ENCODE measurements around the gene EMC1. TPM values are rescaled to one million over a fixed set of nuclear protein-coding genes. Genes with fewer than 3 reads are reported as not detected.

EMC1 gene
- polyA plus RNA-seq, 3 donors, result 14.7 to 27.1 (median 18.5) TPM

DNA sequence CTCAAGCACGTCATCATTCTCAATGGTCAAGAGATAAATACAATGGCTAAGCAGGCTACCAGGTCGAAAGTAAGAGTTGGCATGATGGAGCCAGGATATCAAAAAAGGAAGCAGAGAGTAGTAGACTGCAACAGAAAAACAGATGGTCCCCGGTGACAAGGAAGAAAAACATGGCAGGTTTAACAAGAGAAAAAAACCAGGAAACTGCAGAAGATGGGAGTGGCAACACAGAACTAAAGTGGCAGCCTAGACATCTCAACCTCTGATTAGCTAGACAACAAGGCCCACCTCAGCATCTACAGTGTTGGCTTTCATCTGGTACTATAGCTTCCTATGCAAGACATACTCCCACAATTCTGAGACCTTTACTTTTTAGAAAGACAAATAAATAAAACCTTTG lies 44.4 kb downstream of the EMC1 start:
- no peak overlapping the region for H3K4me3 ChIP-seq (replicated peaks in 1 of 3; ENCODE audit: low read depth in 2 of 3, low read length in 3 of 3)
- 29% methylated on average over 3 of the region's 3 CpGs for WGBS (ENCODE audit: insufficient coverage)

DNA sequence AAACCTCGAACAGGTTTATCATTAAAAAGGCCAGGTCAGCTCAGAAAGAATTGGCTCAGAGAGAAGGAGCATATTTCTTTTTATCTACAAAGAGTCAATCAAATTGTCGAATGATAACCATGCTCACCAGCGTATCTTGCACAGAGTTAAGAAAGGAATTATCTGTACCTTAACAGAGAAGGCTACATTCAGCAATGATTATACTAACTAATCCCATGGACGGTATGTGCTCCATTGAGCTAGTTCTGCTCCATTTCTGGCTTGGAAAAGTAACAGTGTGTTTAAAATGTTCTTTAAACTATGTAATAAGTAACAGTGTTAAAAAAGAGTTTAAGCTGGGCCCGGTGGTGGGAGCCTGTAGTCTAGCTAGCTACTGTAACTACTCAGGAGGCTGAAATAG lies 45.5 kb downstream of the EMC1 start:
- intact Hi-C loops (cut with micrococcal nuclease), result loop anchor here in 1 of 2 donors (5.0 to 10.0 kb wide), 2 partner anchors 106 to 301 kb away; partner anchors contain the start of genes AKR7A2, ALDH4A1 and SLC66A1
- TF ChIP-seq, protein P1, sequence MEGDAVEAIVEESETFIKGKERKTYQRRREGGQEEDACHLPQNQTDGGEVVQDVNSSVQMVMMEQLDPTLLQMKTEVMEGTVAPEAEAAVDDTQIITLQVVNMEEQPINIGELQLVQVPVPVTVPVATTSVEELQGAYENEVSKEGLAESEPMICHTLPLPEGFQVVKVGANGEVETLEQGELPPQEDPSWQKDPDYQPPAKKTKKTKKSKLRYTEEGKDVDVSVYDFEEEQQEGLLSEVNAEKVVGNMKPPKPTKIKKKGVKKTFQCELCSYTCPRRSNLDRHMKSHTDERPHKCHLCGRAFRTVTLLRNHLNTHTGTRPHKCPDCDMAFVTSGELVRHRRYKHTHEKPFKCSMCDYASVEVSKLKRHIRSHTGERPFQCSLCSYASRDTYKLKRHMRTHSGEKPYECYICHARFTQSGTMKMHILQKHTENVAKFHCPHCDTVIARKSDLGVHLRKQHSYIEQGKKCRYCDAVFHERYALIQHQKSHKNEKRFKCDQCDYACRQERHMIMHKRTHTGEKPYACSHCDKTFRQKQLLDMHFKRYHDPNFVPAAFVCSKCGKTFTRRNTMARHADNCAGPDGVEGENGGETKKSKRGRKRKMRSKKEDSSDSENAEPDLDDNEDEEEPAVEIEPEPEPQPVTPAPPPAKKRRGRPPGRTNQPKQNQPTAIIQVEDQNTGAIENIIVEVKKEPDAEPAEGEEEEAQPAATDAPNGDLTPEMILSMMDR (IDR thresholded peaks at IDR 0.05), result no peak
- Histone ChIP-seq H3K36me3 (replicated peaks in 1 of 2; ENCODE audit: control insufficient read depth in 1 of 2, insufficient read depth in 2 of 2, low read length in 2 of 2) (peaks cover 9 to 15% of the 10 kb centered on the region in 2 donors), H2AFZ (ENCODE audit: insufficient read depth, low read depth, low read length, poor library complexity, severe bottlenecking) (no peak overlapping the region), H3K4me2 (replicated peaks; ENCODE audit: extremely low read depth, low read length, poor library complexity, severe bottlenecking) (no peak overlapping the region), H3K27ac (ENCODE audit: low read depth in 1 of 2, low read length in 2 of 2) (peak overlapping the region in 1 of 2 donors; percentile 21), H3K4me1 (ENCODE audit: control insufficient read depth in 1 of 2, insufficient read depth in 2 of 2, low read length in 2 of 2) (peaks cover 24 to 39% of the 10 kb centered on the region in 2 donors), H3K79me2 (ENCODE audit: insufficient read depth, low read length) (peaks cover 99% of the 10 kb centered on the region), H3K4me3 (replicated peaks in 1 of 3; ENCODE audit: low read depth in 2 of 3, low read length in 3 of 3) (no peak overlapping the region), H3K27me3 (ENCODE audit: control insufficient read depth in 2 of 2, insufficient read depth in 2 of 2, low read length in 2 of 2) (no peaks in the 10 kb centered on the region), H4K20me1 (ENCODE audit: insufficient read depth, low read length) (peaks cover 78% of the 10 kb centered on the region), H3K9ac (ENCODE audit: insufficient read depth, low read length, poor library complexity, severe bottlenecking) (no peak overlapping the region), H3K9me3 (replicated peaks in 1 of 2; ENCODE audit: control insufficient read depth in 1 of 2, insufficient read depth in 1 of 2, low read length in 2 of 2) (no peaks in the 10 kb centered on the region)
- H3K27ac Mint-ChIP-seq, result peak overlapping the region in 5 of 7 donors; percentile 26 to 69 (median 57)
- WGBS (ENCODE audit: insufficient coverage), result 100% methylated on average over 2 of the region's 5 CpGs
- H3K4me1 Mint-ChIP-seq, result peaks cover 42% of the 10 kb centered on the region
- no peaks in the 10 kb centered on the region for H3K9me3 Mint-ChIP-seq
- H3K4me3 Mint-ChIP-seq, result no peak overlapping the region
- H3K36me3 Mint-ChIP-seq, result peaks cover 15 to 19% of the 10 kb centered on the region in 2 donors
- H3K27me3 Mint-ChIP-seq (ENCODE audit: low read depth in 3 of 3), result peaks cover 0 to 2% (median 0%) of the 10 kb centered on the region in 3 donors
- no peak for DNase-seq

More for the DNA sequence above, 44.4 kb downstream of the EMC1 start:
- peaks cover 0 to 4% of the 10 kb centered on the region in 2 donors for H3K36me3 ChIP-seq (replicated peaks in 1 of 2; ENCODE audit: control insufficient read depth in 1 of 2, insufficient read depth in 2 of 2, low read length in 2 of 2)
- H3K27ac ChIP-seq (ENCODE audit: low read depth in 1 of 2, low read length in 2 of 2), result no peak overlapping the region
- no peak overlapping the region for H2AFZ ChIP-seq (ENCODE audit: insufficient read depth, low read depth, low read length, poor library complexity, severe bottlenecking)
- DNase-seq, result no peak
- intact Hi-C loops (cut with micrococcal nuclease), result loop anchor here in 1 of 2 donors (5.0 to 10.0 kb wide), 2 partner anchors 105 to 302 kb away; partner anchors contain the start of genes AKR7A2, ALDH4A1 and SLC66A1
- Mint-ChIP-seq H3K27me3 (ENCODE audit: low read depth in 3 of 3) (peaks cover 0 to 2% (median 0%) of the 10 kb centered on the region in 3 donors), H3K27ac (peak overlapping the region; percentile 2 to 60 (median 28)), H3K9me3 (no peaks in the 10 kb centered on the region), H3K4me3 (no peak overlapping the region), H3K36me3 (peaks cover 6 to 9% of the 10 kb centered on the region in 2 donors), H3K4me1 (peaks cover 52% of the 10 kb centered on the region)
- H3K9me3 ChIP-seq (replicated peaks in 1 of 2; ENCODE audit: control insufficient read depth in 1 of 2, insufficient read depth in 1 of 2, low read length in 2 of 2), result no peaks in the 10 kb centered on the region
- no peaks in the 10 kb centered on the region for H3K27me3 ChIP-seq (ENCODE audit: control insufficient read depth in 2 of 2, insufficient read depth in 2 of 2, low read length in 2 of 2)
- H3K9ac ChIP-seq (ENCODE audit: insufficient read depth, low read length, poor library complexity, severe bottlenecking), result no peak overlapping the region
- H3K4me1 ChIP-seq (ENCODE audit: control insufficient read depth in 1 of 2, insufficient read depth in 2 of 2, low read length in 2 of 2), result peaks cover 34 to 47% of the 10 kb centered on the region in 2 donors
- no peak overlapping the region for H3K4me2 ChIP-seq (replicated peaks; ENCODE audit: extremely low read depth, low read length, poor library complexity, severe bottlenecking)
- TF ChIP-seq, protein P1 (IDR thresholded peaks at IDR 0.05), result no peak
- peaks cover 67% of the 10 kb centered on the region for H4K20me1 ChIP-seq (ENCODE audit: insufficient read depth, low read length)
- H3K79me2 ChIP-seq (ENCODE audit: insufficient read depth, low read length), result peaks cover 99% of the 10 kb centered on the region

Measured in CD14-positive monocyte (primary cell).